NK-92 treated with Interleukin-12 subunit alpha and Interleukin-12 subunit beta, amount 100 ng/mL, for 24 hours (cell line): ENCODE results near the gene UVSSA.

Experiments used
- DNase-seq: peaks from one replicate; lab custom pipeline; 2025; lab: John Stamatoyannopoulos, UW

The UVSSA gene

DNA sequence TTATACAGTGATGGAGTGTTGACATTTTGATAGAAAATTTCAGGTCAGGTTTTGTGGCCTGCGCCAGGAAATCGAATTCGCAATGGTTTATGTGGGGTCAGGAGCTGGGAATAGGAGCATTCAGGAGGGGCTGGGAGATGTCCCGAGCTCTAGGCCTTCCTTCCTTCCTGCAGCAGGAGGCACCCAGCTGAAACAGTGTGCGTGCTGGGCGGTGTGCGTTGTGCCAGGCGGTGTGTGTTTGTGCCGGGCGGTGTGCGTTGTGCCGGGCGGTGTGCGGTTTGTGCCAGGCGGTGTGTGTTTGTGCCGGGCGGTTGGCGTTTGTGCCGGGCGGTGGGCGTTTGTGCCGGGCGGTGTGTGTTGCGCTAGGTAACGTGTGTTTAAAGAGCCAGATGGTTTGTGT is 1.7 kb downstream of the UVSSA start:
- no peak for DNase-seq

- DNase-seq = no peak
These were observed 2.6 kb downstream of the UVSSA start for GRCh38 chr4:1349359-1350168.

DNA sequence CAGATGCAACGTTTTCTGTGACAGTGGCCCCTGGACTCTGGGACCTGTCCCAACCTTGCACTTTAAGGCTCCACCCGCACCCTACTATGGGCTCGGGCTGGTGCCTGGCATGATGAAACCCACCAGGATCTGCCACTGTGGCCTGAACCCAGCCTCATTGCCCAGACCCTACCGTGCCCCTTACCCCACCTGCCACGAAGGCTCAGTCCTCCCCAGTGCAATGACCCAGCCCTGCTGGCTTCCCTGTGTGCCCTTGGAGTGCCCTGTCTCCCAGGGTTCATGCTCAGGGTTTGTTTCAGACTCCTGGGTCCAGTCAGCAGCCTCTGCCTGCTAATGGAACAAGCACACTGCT is 3.1 kb downstream of the UVSSA start:
- no peak for DNase-seq

DNA sequence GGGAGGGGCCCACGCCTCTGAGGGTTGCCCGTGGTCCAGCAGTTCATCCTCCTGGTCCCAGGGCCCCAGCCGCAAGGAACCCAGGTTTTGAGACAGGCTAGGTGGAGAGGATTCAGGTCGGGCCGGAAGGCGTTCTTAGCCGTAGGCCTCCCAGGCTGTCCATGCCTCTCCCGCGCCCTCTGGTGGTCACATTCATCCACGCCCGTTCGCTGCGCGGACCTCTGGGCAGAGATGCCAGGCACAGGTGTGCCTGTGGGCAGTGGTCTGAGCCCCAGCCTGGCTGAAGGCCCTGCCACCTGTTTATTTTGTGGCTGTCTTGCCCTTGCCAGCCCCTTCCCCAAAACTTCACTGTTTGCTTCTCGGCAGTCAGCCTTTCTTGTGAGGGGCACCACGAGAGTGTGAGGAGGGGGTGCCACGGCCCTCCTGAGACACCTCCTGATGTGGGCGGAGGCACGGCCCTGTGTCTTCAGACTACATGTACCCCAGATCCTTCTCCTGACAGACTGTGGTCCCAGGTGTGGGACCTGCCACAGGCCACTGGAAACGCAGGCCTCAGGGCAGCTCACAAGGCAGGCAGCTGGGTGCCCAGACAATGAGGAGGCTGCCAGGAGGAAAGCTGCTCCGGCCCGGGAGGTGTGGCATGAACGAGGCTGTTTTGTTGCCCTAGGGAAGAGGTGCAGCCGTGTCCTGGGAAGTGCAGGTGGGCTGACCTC is 5.0 kb downstream of the UVSSA start:
- DNase-seq = peak; percentile 68

DNA sequence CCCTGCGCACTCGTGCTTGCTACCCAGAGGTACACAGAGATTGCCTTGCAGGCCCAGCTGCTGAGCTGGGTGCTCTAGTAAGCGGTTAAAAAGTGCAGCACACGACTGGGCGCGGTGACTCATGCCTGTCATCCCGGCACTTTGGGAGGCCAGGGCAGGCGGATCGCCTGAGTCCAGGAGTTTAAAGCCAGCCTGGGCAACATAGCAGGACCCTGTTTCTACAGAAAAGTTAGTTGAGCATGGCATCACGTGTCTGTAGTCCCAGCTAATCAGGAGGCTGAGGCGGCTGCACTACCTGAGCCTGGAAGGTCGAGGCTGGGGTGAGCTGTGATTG is 5.5 kb downstream of the UVSSA start:
- DNase-seq = no peak

- no peak for DNase-seq
These were observed 6.4 kb downstream of the UVSSA start for GRCh38 chr4:1353186-1354055.

- DNase-seq = no peak
These were observed 7.4 kb downstream of the UVSSA start for GRCh38 chr4:1354136-1354982.

GRCh38 chr4:1354983-1355275 is 7.9 kb downstream of the UVSSA start:
- DNase-seq = no peak

DNA sequence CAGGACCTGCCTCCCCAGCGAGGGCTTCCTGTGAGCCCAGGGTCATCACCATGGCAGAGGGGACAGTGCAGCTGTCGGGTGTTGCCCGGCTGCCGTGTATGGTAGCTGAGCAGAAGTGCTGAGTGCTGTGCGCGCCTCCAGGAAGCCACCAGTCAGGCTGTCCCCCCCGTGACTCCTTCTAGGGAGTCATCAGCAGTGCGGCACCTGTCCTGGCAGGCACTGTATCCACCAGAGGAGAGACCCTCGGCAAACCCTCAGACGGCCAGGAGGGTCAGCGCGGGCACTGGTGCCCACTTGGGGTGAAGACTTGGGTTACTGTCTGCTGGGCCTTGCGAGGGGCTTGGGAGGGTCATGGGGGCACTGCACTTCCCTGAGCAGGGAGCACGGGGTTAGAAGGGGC is 8.4 kb downstream of the UVSSA start:
- DNase-seq = no peak

GRCh38 chr4:1356181-1356998 is 9.4 kb downstream of the UVSSA start:
- no peak for DNase-seq

DNA sequence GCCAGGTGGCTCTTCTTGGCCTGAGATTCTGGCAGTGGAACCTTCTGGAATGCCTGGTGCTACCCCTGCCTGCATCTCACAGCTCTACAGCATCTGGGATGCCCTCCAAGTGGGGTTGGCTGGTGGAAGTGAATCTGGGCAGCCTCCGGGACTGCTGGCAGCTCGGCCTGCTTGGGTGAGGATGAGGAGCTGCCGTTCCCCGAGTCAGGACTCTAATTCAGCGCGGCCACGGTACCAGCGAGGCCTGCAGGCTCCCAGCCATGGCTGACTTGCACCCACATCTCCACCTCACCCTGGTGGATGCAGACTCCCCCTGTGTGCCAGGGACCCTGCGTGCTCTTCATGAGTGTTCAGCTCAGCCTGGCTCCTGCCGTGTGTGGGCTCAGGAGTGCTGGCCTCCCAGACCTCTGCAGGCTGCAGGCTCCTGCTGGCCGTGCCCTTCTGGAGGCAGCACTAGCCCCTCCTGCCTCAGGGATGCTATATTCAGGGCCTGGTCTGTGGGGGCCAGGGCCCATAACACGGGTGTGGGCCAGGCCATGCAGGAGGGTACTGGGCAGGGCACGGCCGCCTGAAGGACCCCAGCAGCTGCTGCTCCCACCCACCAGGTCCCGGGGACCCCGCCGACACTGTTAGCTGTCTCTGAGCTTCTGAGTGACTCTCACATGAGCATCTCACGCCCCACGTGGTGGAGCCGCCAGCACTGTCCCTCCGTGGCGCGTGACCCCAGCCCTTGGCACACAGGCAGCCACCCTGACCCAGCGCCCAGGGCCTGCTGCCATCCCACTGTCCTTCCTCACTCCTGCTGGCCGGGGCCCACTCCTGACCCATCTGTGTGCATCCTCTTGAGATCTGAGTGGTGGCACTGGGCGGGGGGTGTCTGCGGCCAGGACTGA is 10.6 kb downstream of the UVSSA start:
- DNase-seq = no peak

DNA sequence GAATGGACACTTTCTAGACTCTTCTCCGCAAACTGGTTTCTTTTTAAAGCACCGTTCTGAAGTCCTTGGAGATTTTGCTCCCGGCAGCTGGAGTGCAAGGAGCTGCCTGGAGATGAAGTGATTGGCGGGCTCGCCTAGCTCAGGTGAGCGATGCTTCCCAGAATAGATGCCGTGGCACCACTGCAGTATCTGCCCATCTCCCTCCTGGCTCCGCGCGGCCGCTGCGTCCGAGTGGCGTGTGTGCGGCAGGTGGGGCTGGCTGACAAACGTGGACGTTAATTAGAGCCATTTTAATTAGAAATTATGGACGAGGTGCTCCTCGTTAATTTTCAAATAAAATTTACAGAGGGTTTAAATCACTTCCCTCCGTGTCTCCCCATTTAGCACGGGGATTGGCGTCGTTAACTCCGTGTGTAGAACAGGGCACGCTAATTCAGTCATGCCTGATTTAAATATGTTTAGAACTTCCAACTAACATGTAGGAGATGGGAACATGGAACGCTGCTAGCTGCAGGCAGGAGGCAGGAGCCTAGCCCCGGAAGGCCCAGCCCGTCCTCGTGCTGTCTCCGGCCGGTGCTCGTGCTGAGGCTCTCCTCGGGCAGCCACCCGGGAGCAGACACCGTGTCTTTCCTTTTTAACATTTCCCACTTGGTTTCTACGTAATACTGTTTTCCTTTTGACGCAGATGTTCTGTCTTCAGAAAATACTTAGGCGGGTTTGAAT is 11.6 kb downstream of the UVSSA start:
- no peak for DNase-seq

- no peak for DNase-seq
These were observed 12.1 kb downstream of the UVSSA start for GRCh38 chr4:1359144-1359501.

GRCh38 chr4:1359976-1360375 is 13.0 kb downstream of the UVSSA start:
- no peak for DNase-seq

GRCh38 chr4:1360423-1361283 is 13.6 kb downstream of the UVSSA start:
- DNase-seq = no peak

DNA sequence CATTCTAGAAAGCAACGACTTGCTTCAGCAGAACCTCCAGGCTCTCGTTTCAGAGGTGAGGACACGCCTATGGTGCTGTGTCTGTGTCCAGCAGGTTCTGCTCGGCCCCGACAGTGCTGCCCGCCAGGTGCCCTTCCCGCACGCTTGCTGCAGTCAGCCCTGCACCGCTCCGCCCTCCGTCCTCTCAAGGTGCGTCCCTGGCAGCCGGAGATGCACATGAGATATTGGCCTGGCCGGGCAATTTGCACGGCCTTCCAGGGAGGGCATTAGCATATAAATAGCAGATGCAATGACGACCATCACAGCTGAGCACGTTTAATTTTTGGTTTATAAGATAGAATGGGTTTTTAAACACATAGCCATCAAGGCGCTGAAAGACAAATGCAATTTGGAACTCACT is 14.4 kb downstream of the UVSSA start:
- no peak for DNase-seq

DNA sequence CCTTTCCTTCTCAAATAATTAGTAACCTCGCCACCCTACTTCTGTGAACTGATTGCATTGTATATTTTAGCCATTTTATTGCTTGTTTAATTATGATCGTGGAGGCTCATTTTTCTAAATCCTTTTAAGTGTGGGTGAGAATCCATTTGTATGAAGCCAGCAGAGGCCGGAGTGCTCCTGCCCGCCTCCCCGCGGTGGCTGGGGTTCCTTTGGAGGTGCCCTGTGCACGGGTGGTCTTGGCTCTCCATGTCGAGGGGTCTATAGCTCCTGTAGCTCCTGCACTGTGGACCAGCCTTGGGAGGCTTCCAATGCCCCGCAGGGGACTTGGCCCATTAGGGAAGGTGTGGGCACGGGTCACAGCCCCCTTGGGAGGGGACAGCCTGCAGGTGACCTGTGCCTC is 15.0 kb downstream of the UVSSA start:
- DNase-seq = no peak

- no peak for DNase-seq
These were observed 15.5 kb downstream of the UVSSA start for GRCh38 chr4:1362521-1362920.

DNA sequence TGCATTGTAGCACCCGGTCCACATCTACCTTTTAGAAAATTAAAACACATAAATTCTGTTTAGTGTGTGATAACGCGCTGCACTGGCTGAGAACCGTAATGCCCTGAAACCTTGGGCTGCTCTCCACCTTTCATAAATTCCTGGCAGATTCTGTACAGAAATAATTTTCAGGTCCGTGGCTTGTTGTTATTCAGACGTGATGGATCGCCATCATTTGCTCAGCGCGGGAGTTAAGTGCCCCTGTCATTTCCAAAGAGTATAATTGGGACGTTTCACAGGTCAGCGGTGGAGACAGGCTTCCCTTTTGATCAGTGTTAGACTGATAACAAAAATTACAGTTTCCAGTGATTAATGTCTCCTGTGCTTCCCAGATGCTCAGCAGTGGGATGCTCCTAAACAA is 16.5 kb downstream of the UVSSA start:
- DNase-seq = no peak
